ENCODE measurements around the gene PRAMEF2. TPM values are rescaled to one million over a fixed set of nuclear protein-coding genes. Genes with fewer than 3 reads are reported as not detected.
"Not testable (repeated sequence)": the region's sequence is repeated elsewhere in the genome, so short reads cannot be mapped to it uniquely, and the experiment has no call there.

PRAMEF2 gene
- total and polyA plus RNA-seq, 2 of the 8 experiments (the other 6 are each of a cell fraction or from before 2014, with no cell fraction given), result not detected

DNA sequence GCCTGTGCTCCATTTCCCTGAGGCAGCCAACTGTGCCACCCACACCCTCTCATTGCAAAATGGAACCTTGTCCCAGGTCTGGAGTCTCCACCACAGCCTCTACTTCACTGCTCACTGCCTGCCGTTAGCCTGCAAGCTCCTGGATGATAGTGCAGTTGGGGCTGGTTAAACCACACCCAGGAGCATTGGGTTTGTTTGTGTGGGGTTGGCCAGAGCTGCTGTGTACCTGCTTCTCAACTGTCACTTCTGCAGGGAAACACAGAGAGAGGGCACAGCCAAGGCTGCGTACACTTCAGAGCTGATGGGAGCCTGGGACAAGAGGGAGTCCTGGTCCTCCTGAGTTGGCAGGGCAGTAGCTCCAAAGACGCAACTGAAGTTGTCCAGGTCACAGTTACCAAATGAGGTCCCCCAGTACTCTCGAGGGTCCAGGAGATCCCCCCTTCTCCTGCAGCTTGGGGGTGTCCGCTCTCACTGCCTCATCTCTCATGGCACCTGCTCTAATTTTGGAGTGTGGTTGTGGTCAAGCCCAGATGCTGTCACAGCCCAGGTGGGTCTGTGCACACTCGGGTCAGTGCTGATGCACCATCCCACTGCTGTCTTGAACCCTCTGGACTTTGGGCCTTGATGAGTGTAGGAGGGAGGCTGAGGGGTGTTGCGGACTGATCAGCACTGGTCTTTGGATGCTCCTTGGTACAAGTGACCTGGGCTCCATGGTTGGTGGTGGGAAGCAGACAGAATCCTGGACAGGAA, 6.4 kb downstream of the PRAMEF2 start:
- H2AK5ac ChIP-seq (ENCODE audit: low read depth, low read length); H3K4me2 ChIP-seq (ENCODE audit: insufficient read depth in 1 of 2, low read depth in 2 of 2, low read length in 2 of 2); FAIRE-seq; H2BK15ac ChIP-seq (ENCODE audit: low read length); POLR2A ChIA-PET (ENCODE audit: partially characterized antibody); H2BK5ac ChIP-seq (ENCODE audit: low read depth, low read length); H3K23me2 ChIP-seq (ENCODE audit: low read depth, low read length); H2BK20ac ChIP-seq (ENCODE audit: low read length); H4K8ac ChIP-seq (ENCODE audit: extremely low read depth, insufficient read depth, low read length); H3K4me3 ChIP-seq (ENCODE audit: extremely low read depth in 1 of 4, insufficient read depth in 2 of 4, low read depth in 3 of 4, low read length in 4 of 4); H3K18ac ChIP-seq (ENCODE audit: extremely low read depth, low read length); H4K20me1 ChIP-seq (replicated peaks in 1 of 2; ENCODE audit: control insufficient read depth in 1 of 2, insufficient read depth in 2 of 2, low read length in 2 of 2); H3K36me3 ChIP-seq (ENCODE audit: control insufficient read depth in 2 of 4, insufficient read depth in 4 of 4, low read length in 3 of 4); H2BK12ac ChIP-seq (ENCODE audit: low read depth, low read length); H2AFZ ChIP-seq (ENCODE audit: low read length); H3K27me3 ChIP-seq (replicated peaks in 1 of 4; ENCODE audit: control insufficient read depth in 3 of 4, extremely low read depth in 1 of 4, insufficient read depth in 3 of 4, low read length in 3 of 4); H3K14ac ChIP-seq (ENCODE audit: insufficient read length); H3K23ac ChIP-seq (ENCODE audit: insufficient read length); H3K9ac ChIP-seq (replicated peaks in 1 of 4; ENCODE audit: extremely low read depth in 1 of 4, low read depth in 3 of 4, low read length in 3 of 4); H3K56ac ChIP-seq (replicated peaks; ENCODE audit: insufficient read length, low read depth, low read length); H4K5ac ChIP-seq (ENCODE audit: insufficient read length, low read depth, low read length); H3K4me1 ChIP-seq (replicated peaks in 1 of 4; ENCODE audit: control insufficient read depth in 3 of 4, insufficient read depth in 4 of 4, low read length in 3 of 4); CTCF ChIA-PET (ENCODE audit: partially characterized antibody); H2BK120ac ChIP-seq (replicated peaks; ENCODE audit: low read depth, low read length); H3K4ac ChIP-seq (replicated peaks; ENCODE audit: insufficient read length, low read depth, low read length); H3K79me1 ChIP-seq (ENCODE audit: low read depth, low read length); H3K79me2 ChIP-seq (ENCODE audit: control insufficient read depth in 1 of 2, insufficient read depth in 2 of 2, low read length in 2 of 2); DNase-seq (ENCODE audit: low read depth in 1 of 2, low spot score in 2 of 2); H4K91ac ChIP-seq (replicated peaks; ENCODE audit: insufficient read length, low read length); H3K27ac ChIP-seq (ENCODE audit: low read depth, low read length): not testable (repeated sequence)
- peaks cover 11 to 35% of the 10 kb centered on the region in 2 experiments; a peak in 3 of 4 replicates for H3K9me3 ChIP-seq (ENCODE audit: insufficient read depth in 2 of 2, low read depth in 1 of 2, low read length in 1 of 2)
- 80% methylated on average over 1 of the region's 7 CpGs; no CpG with 5 or more reads in 1 of the 2 experiments for WGBS, 2 experiments (ENCODE audit: extremely low coverage in 1 of 2, insufficient coverage in 1 of 2, insufficient read length in 1 of 2, insufficient replicate concordance in 2 of 2, low coverage in 1 of 2, low lambda C conversion rate in 2 of 2, missing lambda C conversion rate in 1 of 2)

DNA sequence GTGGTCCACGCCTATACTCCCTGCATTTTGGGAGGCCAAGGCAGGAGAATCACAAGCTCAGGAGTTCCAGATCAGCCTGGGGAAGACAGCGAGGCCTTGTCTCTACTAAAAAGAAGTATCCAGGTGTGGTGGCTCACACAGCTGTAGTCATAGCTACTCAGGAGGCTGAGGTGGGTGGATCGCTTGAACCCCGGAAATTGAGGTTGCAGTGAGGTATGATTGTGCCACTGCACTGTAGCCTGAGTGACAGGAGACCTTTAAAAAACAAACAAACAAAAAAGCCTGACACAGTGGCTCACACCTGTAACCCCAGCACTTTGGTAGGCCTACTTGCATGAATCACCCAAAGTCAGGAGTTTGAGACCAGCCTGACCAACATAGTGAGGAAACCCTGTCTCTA, 21.6 kb downstream of the PRAMEF2 start:
- DNase-seq (ENCODE audit: low read depth in 1 of 2, low spot score in 2 of 2); H4K5ac ChIP-seq (ENCODE audit: insufficient read length, low read depth, low read length); H3K4me1 ChIP-seq (replicated peaks in 1 of 4; ENCODE audit: control insufficient read depth in 3 of 4, insufficient read depth in 4 of 4, low read length in 3 of 4); H2BK20ac ChIP-seq (ENCODE audit: low read length); POLR2A ChIA-PET (ENCODE audit: partially characterized antibody); FAIRE-seq; H3K27me3 ChIP-seq (replicated peaks in 1 of 4; ENCODE audit: control insufficient read depth in 3 of 4, extremely low read depth in 1 of 4, insufficient read depth in 3 of 4, low read length in 3 of 4); H3K4ac ChIP-seq (replicated peaks; ENCODE audit: insufficient read length, low read depth, low read length); H3K9ac ChIP-seq (replicated peaks in 1 of 4; ENCODE audit: extremely low read depth in 1 of 4, low read depth in 3 of 4, low read length in 3 of 4); H3K4me3 ChIP-seq (ENCODE audit: extremely low read depth in 1 of 4, insufficient read depth in 2 of 4, low read depth in 3 of 4, low read length in 4 of 4); H3K36me3 ChIP-seq (ENCODE audit: control insufficient read depth in 2 of 4, insufficient read depth in 4 of 4, low read length in 3 of 4); H2BK5ac ChIP-seq (ENCODE audit: low read depth, low read length); H3K18ac ChIP-seq (ENCODE audit: extremely low read depth, low read length); H2AK5ac ChIP-seq (ENCODE audit: low read depth, low read length); H3K23me2 ChIP-seq (ENCODE audit: low read depth, low read length); H2BK120ac ChIP-seq (replicated peaks; ENCODE audit: low read depth, low read length); H4K20me1 ChIP-seq (replicated peaks in 1 of 2; ENCODE audit: control insufficient read depth in 1 of 2, insufficient read depth in 2 of 2, low read length in 2 of 2); H3K79me1 ChIP-seq (ENCODE audit: low read depth, low read length); H2BK15ac ChIP-seq (ENCODE audit: low read length); H3K79me2 ChIP-seq (ENCODE audit: control insufficient read depth in 1 of 2, insufficient read depth in 2 of 2, low read length in 2 of 2); H3K27ac ChIP-seq (ENCODE audit: low read depth, low read length); H3K14ac ChIP-seq (ENCODE audit: insufficient read length); H3K4me2 ChIP-seq (ENCODE audit: insufficient read depth in 1 of 2, low read depth in 2 of 2, low read length in 2 of 2); CTCF ChIA-PET (ENCODE audit: partially characterized antibody); H3K56ac ChIP-seq (replicated peaks; ENCODE audit: insufficient read length, low read depth, low read length); H3K23ac ChIP-seq (ENCODE audit: insufficient read length); H2BK12ac ChIP-seq (ENCODE audit: low read depth, low read length); H4K91ac ChIP-seq (replicated peaks; ENCODE audit: insufficient read length, low read length); H2AFZ ChIP-seq (ENCODE audit: low read length); H4K8ac ChIP-seq (ENCODE audit: extremely low read depth, insufficient read depth, low read length): not testable (repeated sequence)
- 78% methylated on average over 3 of the region's 4 CpGs; no CpG with 5 or more reads in 1 of the 2 experiments for WGBS, 2 experiments (ENCODE audit: extremely low coverage in 1 of 2, insufficient coverage in 1 of 2, insufficient read length in 1 of 2, insufficient replicate concordance in 2 of 2, low coverage in 1 of 2, low lambda C conversion rate in 2 of 2, missing lambda C conversion rate in 1 of 2)
- peaks cover 0 to 19% of the 10 kb centered on the region in 2 experiments; a peak in 2 of 4 replicates for H3K9me3 ChIP-seq (ENCODE audit: insufficient read depth in 2 of 2, low read depth in 1 of 2, low read length in 1 of 2)

Data from H1 (cell line).